SKM-1 treated with dmso at 0.1 percent for 144 hours (cell line): ENCODE data around the gene CLDN1.
A peak's percentile ranks its signal among the peaks of the same experiment; 100 is the strongest.

Source experiments
- DNase-seq: peaks from one replicate; lab custom pipeline; 2025; ENCODE audit not compliant: unreplicated experiment; lab: John Stamatoyannopoulos, UW

Gene CLDN1

GRCh38 chr3:190321789-190322603 is at the start of gene CLDN1:
CLDN1 (minus strand) TSS chr3:190322446; CDS start chr3:190322206, 240 bp downstream.
- DNase-seq, result peak; percentile 50

- no peak for DNase-seq
Measured at GRCh38 chr3:190371152-190371551, 48.9 kb upstream of the CLDN1 start.

- DNase-seq, result no peak
Measured at GRCh38 chr3:190370369-190370768, 48.1 kb upstream of the CLDN1 start.

- DNase-seq, result no peak
Measured at GRCh38 chr3:190369668-190370295, 47.5 kb upstream of the CLDN1 start.

GRCh38 chr3:190368881-190369280 is 46.6 kb upstream of the CLDN1 start:
- DNase-seq, result no peak

- DNase-seq, result no peak
Measured at GRCh38 chr3:190366133-190366532, 43.9 kb upstream of the CLDN1 start.

GRCh38 chr3:190362258-190362657 is 40.0 kb upstream of the CLDN1 start:
- DNase-seq, result no peak

- no peak for DNase-seq
Measured at GRCh38 chr3:190361791-190362190, 39.5 kb upstream of the CLDN1 start.

GRCh38 chr3:190360228-190360627 is 38.0 kb upstream of the CLDN1 start:
- no peak for DNase-seq

GRCh38 chr3:190359813-190360212 is 37.6 kb upstream of the CLDN1 start:
- DNase-seq, result no peak

- DNase-seq, result peak; percentile 28
Measured at GRCh38 chr3:190357468-190357867, 35.2 kb upstream of the CLDN1 start.

- no peak for DNase-seq
Measured at GRCh38 chr3:190356246-190356645, 34.0 kb upstream of the CLDN1 start.

- DNase-seq, result no peak
Measured at GRCh38 chr3:190352861-190353457, 30.7 kb upstream of the CLDN1 start.

GRCh38 chr3:190346541-190346940 is 24.3 kb upstream of the CLDN1 start:
- no peak for DNase-seq

- DNase-seq, result no peak
Measured at GRCh38 chr3:190345878-190346277, 23.6 kb upstream of the CLDN1 start.

GRCh38 chr3:190345027-190345821 is 23.0 kb upstream of the CLDN1 start:
- DNase-seq, result no peak

- no peak for DNase-seq
Measured at GRCh38 chr3:190340071-190340470, 17.8 kb upstream of the CLDN1 start.

GRCh38 chr3:190339130-190339529 is 16.9 kb upstream of the CLDN1 start:
- DNase-seq, result no peak

- DNase-seq, result no peak
Measured at GRCh38 chr3:190338717-190339116, 16.5 kb upstream of the CLDN1 start.

- no peak for DNase-seq
Measured at GRCh38 chr3:190337301-190337700, 15.1 kb upstream of the CLDN1 start.

GRCh38 chr3:190336516-190337189 is 14.4 kb upstream of the CLDN1 start:
- no peak for DNase-seq
